Skeletal muscle satellite cell (primary cell): ENCODE results near the gene PMF1. TPM values are rescaled to one million over a fixed set of nuclear protein-coding genes. Genes with fewer than 3 reads are reported as not detected.
"Not testable (repeated sequence)": the region's sequence is repeated elsewhere in the genome, so short reads cannot be mapped to it uniquely, and the experiment has no call there.

Experiments used
- H3K27me3 ChIP-seq: 2 replicates; pipeline ENCODE4 v1.7.0; 2013; ENCODE audit warnings: low read length; ENCODE audit not compliant: control insufficient read depth, insufficient read depth
- H3K36me3 ChIP-seq: 2 replicates; pipeline ENCODE4 v1.7.0; 2013; ENCODE audit warnings: mild to moderate bottlenecking, control low read depth, low read length; ENCODE audit not compliant: insufficient read depth
- H3K4me1 ChIP-seq: 2 replicates; pipeline ENCODE4 v1.7.0; 2013; ENCODE audit warnings: low read length; ENCODE audit not compliant: control insufficient read depth, insufficient read depth
- H3K4me2 ChIP-seq: 2 replicates; pipeline ENCODE4 v1.7.0; 2013; ENCODE audit warnings: mild to moderate bottlenecking, low read length
- H3K4me3 ChIP-seq: 2 replicates; pipeline ENCODE4 v1.7.0; 2013; ENCODE audit warnings: low read length
- H3K9ac ChIP-seq: 2 replicates; pipeline ENCODE4 v1.7.0; 2013; ENCODE audit warnings: mild to moderate bottlenecking, low read depth, low read length, moderate library complexity
- H3K9me3 ChIP-seq: replicated peaks from 2 replicates; pipeline ENCODE4 v1.7.0; 2013; ENCODE audit warnings: mild to moderate bottlenecking, control low read depth, low read length
- total RNA-seq: library from RNA; depleted of rRNA; stranded (reverse); fragments of >200 nt; gene quantifications from 2 replicates; pipeline ENCODE4 v1.2.3, GENCODE V29; 2012; rRNA removed

PMF1 gene
- total RNA-seq: 21.5 and 28.0 TPM in 2 replicates

GRCh38 chr1:156212833-156213643, at the start of gene PMF1:
Gene PMF1, plus strand, starts transcription at chr1:156213007. Its CDS starts 9 bp downstream, at chr1:156213016.
- no peaks in the 10 kb centered on the region for H3K27me3 ChIP-seq
- H3K9ac ChIP-seq: peak within 1 kb of the TSS; percentile 94
- peak within 1 kb of the TSS; percentile 87 for H3K4me3 ChIP-seq
- peak within 1 kb of the TSS; percentile 99 for H3K4me2 ChIP-seq
- H3K4me1 ChIP-seq: peaks cover 16% of the 10 kb centered on the region
- peaks cover 23% of the 10 kb centered on the region for H3K36me3 ChIP-seq
- H3K9me3 ChIP-seq: no peaks in the 10 kb centered on the region

DNA sequence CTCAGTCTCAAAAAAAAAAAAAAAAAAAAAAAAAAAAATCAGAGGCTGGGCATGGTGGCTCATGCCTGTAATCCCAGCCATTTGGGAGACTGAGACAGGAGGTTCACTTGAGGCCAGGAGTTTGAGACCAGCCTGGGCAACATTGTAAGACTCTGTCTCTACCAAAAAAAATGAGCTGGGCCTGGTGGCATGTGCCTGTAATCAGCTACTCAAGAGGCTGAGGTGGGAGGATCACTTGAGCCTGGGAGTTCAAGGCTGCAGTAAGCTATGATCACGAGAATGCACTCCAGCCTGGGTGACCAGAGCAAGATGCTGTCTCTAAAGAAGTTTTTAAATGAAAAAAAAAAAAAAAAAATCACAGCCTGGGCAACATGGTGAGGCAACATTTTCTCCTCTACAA, 49.1 kb upstream of the PMF1 start:
- H3K4me3 ChIP-seq: no peak overlapping the region
- H3K9ac ChIP-seq: no peak overlapping the region
- H3K27me3 ChIP-seq: no peaks in the 10 kb centered on the region
- no peaks in the 10 kb centered on the region for H3K36me3 ChIP-seq
- peaks cover 14% of the 10 kb centered on the region for H3K4me1 ChIP-seq
- H3K4me2 ChIP-seq: no peak overlapping the region
- no peaks in the 10 kb centered on the region for H3K9me3 ChIP-seq

DNA sequence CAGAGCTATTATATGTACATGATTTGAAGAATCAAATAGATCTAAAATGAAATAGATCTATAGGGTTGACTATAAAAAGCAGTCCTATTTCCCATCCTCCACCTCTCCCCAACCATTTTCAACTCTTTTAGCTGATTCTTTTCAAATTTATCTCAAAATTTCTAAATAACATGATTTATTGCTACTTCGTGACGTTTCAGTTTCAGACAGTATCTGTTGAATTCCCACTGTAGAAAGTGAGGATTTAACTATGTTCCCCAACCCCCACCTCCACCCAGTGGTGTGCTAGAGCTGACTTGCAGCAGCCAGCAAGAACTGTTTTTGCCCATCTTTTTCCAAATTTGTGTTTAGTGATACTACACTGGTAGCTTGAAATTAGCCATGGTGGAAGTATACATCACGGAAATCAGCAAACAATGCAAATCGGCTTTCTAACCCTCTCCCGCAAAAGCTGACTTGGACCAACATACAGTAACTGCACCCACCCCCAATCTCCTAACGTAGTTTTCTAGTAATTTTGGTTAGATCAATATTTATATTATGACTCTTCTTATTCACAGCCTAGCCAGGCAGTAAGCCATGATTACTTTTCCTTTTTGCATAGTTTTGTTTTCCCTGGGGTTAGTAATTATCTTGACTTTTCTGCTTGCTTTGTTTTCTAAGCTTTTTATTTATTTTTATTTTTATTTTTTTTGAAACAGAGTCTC, 48.5 kb upstream of the PMF1 start:
- Histone ChIP-seq H3K9ac (no peak overlapping the region), H3K27me3 (peaks cover 3% of the 10 kb centered on the region), H3K4me2 (no peak overlapping the region), H3K36me3 (no peaks in the 10 kb centered on the region), H3K4me3 (no peak overlapping the region), H3K9me3 (no peaks in the 10 kb centered on the region), H3K4me1 (peaks cover 14% of the 10 kb centered on the region)

DNA sequence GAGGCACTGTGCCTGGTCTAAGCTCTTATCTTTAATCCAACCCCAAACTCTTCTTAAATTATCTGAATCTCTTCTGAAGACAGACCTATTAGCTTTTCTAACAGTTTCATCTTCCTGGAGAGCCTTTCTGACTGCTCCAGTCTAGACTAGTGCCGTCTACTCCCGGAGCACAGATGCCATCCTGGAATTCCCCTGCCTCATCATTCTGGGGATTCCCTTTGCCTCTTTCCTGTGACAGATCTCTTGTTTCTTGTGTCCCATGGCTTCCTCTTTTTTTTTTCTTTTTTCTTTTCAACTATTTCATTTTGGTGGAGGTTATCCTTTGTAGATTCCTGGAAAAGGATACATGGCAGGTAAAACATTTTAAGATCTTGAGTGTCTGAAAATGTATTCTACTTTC, 47.7 kb upstream of the PMF1 start:
- no peak overlapping the region for H3K4me2 ChIP-seq
- peaks cover 3% of the 10 kb centered on the region for H3K27me3 ChIP-seq
- no peak overlapping the region for H3K9ac ChIP-seq
- H3K4me3 ChIP-seq: no peak overlapping the region
- no peaks in the 10 kb centered on the region for H3K36me3 ChIP-seq
- H3K4me1 ChIP-seq: peaks cover 14% of the 10 kb centered on the region
- no peaks in the 10 kb centered on the region for H3K9me3 ChIP-seq

GRCh38 chr1:156167536-156167935, 45.3 kb upstream of the PMF1 start:
- no peak overlapping the region for H3K9ac ChIP-seq
- no peaks in the 10 kb centered on the region for H3K9me3 ChIP-seq
- no peaks in the 10 kb centered on the region for H3K4me1 ChIP-seq
- H3K4me2 ChIP-seq: no peak overlapping the region
- H3K4me3 ChIP-seq: no peak overlapping the region
- H3K27me3 ChIP-seq: peaks cover 3% of the 10 kb centered on the region
- no peaks in the 10 kb centered on the region for H3K36me3 ChIP-seq

- Histone ChIP-seq H3K4me3 (no peak overlapping the region), H3K4me1 (no peaks in the 10 kb centered on the region), H3K9me3 (no peaks in the 10 kb centered on the region), H3K9ac (no peak overlapping the region), H3K36me3 (no peaks in the 10 kb centered on the region), H3K27me3 (peaks cover 39% of the 10 kb centered on the region), H3K4me2 (no peak overlapping the region)
Observed at GRCh38 chr1:156172696-156173470, 39.9 kb upstream of the PMF1 start.

DNA sequence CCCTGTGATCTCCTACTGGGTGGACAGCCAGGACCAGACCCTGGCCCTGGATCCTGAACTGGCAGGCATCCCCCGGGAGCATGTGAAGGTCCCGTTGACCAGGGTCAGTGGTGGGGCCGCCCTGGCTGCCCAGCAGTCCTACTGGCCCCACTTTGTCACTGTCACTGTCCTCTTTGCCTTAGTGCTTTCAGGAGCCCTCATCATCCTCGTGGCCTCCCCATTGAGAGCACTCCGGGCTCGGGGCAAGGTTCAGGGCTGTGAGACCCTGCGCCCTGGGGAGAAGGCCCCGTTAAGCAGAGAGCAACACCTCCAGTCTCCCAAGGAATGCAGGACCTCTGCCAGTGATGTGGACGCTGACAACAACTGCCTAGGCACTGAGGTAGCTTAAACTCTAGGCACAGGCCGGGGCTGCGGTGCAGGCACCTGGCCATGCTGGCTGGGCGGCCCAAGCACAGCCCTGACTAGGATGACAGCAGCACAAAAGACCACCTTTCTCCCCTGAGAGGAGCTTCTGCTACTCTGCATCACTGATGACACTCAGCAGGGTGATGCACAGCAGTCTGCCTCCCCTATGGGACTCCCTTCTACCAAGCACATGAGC, 36.1 kb upstream of the PMF1 start:
- Histone ChIP-seq H3K4me3 (no peak overlapping the region), H3K27me3 (peaks cover 42% of the 10 kb centered on the region), H3K36me3 (no peaks in the 10 kb centered on the region), H3K9me3 (no peaks in the 10 kb centered on the region), H3K4me1 (no peaks in the 10 kb centered on the region), H3K4me2 (no peak overlapping the region), H3K9ac (no peak overlapping the region)

DNA sequence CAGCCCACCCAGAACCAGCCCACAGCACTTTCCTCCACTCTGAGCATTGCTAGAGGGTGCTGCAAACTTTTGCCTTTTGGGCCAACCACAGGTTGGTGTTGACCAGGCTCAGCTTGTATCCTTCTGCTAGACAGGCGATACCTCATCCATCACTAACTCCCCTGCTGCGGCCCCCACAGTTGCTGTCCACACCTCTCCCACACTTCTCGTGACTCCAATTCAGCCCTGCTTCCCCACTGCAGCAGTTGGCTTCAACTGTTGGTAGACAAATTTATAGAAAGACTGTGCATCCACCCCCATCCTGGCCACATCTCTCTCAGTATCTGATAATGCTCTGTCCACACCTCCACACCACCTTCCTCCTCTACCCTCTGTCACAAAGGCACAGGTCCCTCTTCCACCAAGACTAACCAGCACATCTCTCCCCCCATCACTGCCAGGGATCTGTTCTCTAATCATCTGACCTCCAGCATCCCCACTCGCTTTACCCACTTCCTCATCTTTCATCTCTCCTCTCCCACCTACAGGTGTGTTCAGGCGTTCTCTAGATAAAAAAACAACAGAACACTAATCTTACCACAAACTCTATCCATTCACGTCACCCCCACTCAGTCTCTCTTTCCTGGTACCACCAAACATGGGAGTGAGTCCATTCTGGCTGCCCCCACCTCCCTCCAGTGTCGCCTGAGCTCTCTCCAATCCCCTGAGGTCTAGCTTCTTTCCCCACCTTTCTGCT, 34.7 kb upstream of the PMF1 start:
- H3K36me3 ChIP-seq: no peaks in the 10 kb centered on the region
- H3K9me3 ChIP-seq: no peaks in the 10 kb centered on the region
- no peaks in the 10 kb centered on the region for H3K4me1 ChIP-seq
- no peak overlapping the region for H3K4me2 ChIP-seq
- no peak overlapping the region for H3K4me3 ChIP-seq
- H3K9ac ChIP-seq: no peak overlapping the region
- peaks cover 43% of the 10 kb centered on the region for H3K27me3 ChIP-seq

DNA sequence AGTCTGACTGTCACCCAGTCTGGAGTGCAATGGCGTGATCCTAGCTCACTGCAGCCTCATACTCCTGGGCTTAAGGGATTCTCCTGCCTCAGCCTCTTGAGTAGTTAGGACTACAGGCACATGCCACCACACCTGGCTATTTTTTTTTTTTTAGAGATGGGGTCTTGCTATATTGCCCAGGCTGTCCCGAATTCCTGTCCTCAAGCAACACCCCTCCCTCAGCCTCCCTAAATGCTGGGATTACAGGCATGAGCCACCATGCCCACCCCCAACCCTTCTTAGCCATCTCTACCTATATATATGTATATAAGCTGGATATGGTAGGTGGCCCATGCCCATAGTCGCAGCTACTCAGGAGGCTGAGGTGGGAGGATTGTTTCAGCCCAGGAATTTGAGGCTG, 32.3 kb upstream of the PMF1 start:
- H3K4me3 ChIP-seq: no peak overlapping the region
- no peak overlapping the region for H3K4me2 ChIP-seq
- no peaks in the 10 kb centered on the region for H3K36me3 ChIP-seq
- H3K4me1 ChIP-seq: no peaks in the 10 kb centered on the region
- H3K9me3 ChIP-seq: no peaks in the 10 kb centered on the region
- H3K27me3 ChIP-seq: peaks cover 27% of the 10 kb centered on the region
- no peak overlapping the region for H3K9ac ChIP-seq

- not testable (repeated sequence) for H3K9me3 ChIP-seq, H3K9ac ChIP-seq, H3K4me1 ChIP-seq, H3K36me3 ChIP-seq, H3K4me3 ChIP-seq, H3K4me2 ChIP-seq
- H3K27me3 ChIP-seq: peaks cover 17% of the 10 kb centered on the region
Observed at GRCh38 chr1:156181391-156181924, 31.3 kb upstream of the PMF1 start.
